SK-N-MC (cell line): ENCODE measurements around the gene WDR83.

ENCODE experiments used
- EZH2 ChIP-seq: fragments of 200-600 bp; sonication (generic); IDR thresholded peaks from one replicate; pipeline ENCODE4 v1.6.1; 2017; ENCODE audit warnings: antibody characterized with exemption
- POLR2AphosphoS5 ChIP-seq: IDR thresholded peaks from 2 replicates; pipeline ENCODE4 v1.6.1; 2012; ENCODE audit warnings: mild to moderate bottlenecking, low read depth, low read length, borderline replicate concordance

DNA sequence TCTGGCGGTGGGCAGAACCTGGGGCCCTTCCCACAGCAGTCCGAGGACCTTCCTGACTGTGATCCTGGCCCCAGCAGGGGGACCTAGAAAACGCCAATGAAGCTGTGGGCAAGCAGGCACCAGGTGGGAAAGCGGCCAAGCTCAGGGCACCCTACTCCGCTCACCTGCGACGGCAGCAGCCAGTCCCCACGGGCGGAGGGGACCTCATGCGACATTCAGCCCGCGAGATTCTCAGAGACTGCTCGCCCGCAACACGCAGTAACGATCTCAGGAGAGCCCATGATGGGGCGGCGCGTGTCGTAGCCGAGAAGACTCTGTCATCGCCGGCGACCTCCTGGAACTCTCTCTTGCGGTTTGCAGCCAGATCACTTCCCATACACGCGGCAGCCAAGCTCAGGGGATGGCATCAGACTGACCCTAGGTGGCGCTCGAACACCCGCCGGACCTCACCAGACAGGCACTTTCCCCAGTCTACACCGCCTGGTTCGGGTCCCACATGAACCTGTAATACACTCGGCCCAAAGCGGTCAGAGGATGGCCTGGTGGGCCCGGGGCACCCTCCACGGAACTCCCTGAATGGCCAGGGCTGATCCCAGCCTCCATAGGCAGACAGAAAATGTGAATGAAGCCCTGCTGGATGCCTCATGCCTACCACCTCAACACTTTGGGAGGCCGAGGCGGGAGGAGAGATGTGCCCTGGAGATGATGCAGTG lies 26.6 kb upstream of the WDR83 start:
- no peak for TF ChIP-seq EZH2
- no peak for TF ChIP-seq POLR2AphosphoS5
